Measurements from ENCODE around the gene PRPH2. TPM values are rescaled to one million over a fixed set of nuclear protein-coding genes. Genes with fewer than 3 reads are reported as not detected.

PRPH2 gene
- total and polyA plus RNA-seq, 2 of the 13 experiments (the other 11 are each of a cell fraction or from before 2014, with no cell fraction given) = 0.03 to 0.04 TPM

GRCh38 chr6:42746463-42747391 is 24.3 kb upstream of the PRPH2 start (continued):
- TF ChIP-seq MEIS1 (CRISPR knock-in tag; IDR thresholded peaks at IDR 0.05; ENCODE audit: borderline replicate concordance) (peak; percentile 65; the same call in 1 of the 2 replicates), GZF1 (CRISPR knock-in tag; IDR thresholded peaks at IDR 0.05) (no peak), SP5 (CRISPR knock-in tag; IDR thresholded peaks at IDR 0.05; ENCODE audit: borderline replicate concordance, low read depth) (peak; percentile 82), ZNF839 (CRISPR knock-in tag; IDR thresholded peaks at IDR 0.05; ENCODE audit: borderline replicate concordance) (no peak), CBFB (CRISPR knock-in tag; IDR thresholded peaks at IDR 0.05) (no peak), MLX (CRISPR knock-in tag; IDR thresholded peaks at IDR 0.05) (no peak), ZNF879 (CRISPR knock-in tag; IDR thresholded peaks at IDR 0.05) (no peak), KMT2B (CRISPR knock-in tag; IDR thresholded peaks at IDR 0.05) (peak; percentile 79), IRX3 (CRISPR knock-in tag; IDR thresholded peaks at IDR 0.05; ENCODE audit: borderline replicate concordance, low read depth) (no peak; the same call in 1 of the 2 replicates), NFE2 (CRISPR knock-in tag; IDR thresholded peaks at IDR 0.05) (no peak), NCOA5 (CRISPR knock-in tag; IDR thresholded peaks at IDR 0.05) (no peak), MTERF4 (CRISPR knock-in tag; IDR thresholded peaks at IDR 0.05) (peak; percentile 21; the same call in 1 of the 2 replicates), ZNF460 (CRISPR knock-in tag; IDR thresholded peaks at IDR 0.05; ENCODE audit: borderline replicate concordance) (no peak), ZNF598 (CRISPR knock-in tag; IDR thresholded peaks at IDR 0.05; ENCODE audit: borderline replicate concordance) (no peak), ASH2L (IDR thresholded peaks at IDR 0.05; ENCODE audit: insufficient read length, low read depth, low read length) (peak; percentile 51), ERF (CRISPR knock-in tag; IDR thresholded peaks at IDR 0.05) (peak; percentile 78; the same call in 1 of the 2 replicates), ZNF577 (CRISPR knock-in tag; IDR thresholded peaks at IDR 0.05; ENCODE audit: borderline replicate concordance, low read depth) (no peak), FOXO4 (CRISPR knock-in tag; conservative IDR thresholded peaks at IDR 0.05) (0 out of 2 replicates have a peak, but pooled peaks have one; percentile 64), ZNF652 (CRISPR knock-in tag; IDR thresholded peaks at IDR 0.05; ENCODE audit: borderline replicate concordance, low read depth) (peak; percentile 43; the same call in 1 of the 2 replicates), ZSCAN20 (CRISPR knock-in tag; IDR thresholded peaks at IDR 0.05; ENCODE audit: borderline replicate concordance) (0 out of 2 replicates have a peak, but pooled peaks have one; percentile 24), EED (CRISPR knock-in tag; IDR thresholded peaks at IDR 0.05) (0 out of 2 replicates have a peak, but pooled peaks have one; percentile 67), BHLHE40 (IDR thresholded peaks at IDR 0.05; ENCODE audit: low read length) (no peak), ETV5 (CRISPR knock-in tag; IDR thresholded peaks at IDR 0.05; ENCODE audit: borderline replicate concordance) (peak; percentile 82), ZNF557 (CRISPR knock-in tag; IDR thresholded peaks at IDR 0.05) (no peak), KDM2A (CRISPR knock-in tag; IDR thresholded peaks at IDR 0.05; ENCODE audit: borderline replicate concordance, low read depth) (peak; percentile 79), ZNF580 (CRISPR knock-in tag; IDR thresholded peaks at IDR 0.05; ENCODE audit: borderline replicate concordance, low read depth) (no peak), GPN1 (CRISPR knock-in tag; IDR thresholded peaks at IDR 0.05; ENCODE audit: borderline replicate concordance) (no peak), ZNF703 (CRISPR knock-in tag; IDR thresholded peaks at IDR 0.05; ENCODE audit: borderline replicate concordance) (0 out of 2 replicates have a peak, but pooled peaks have one; percentile 67)
